GM11168 (cell line): ENCODE measurements around the gene CHD5.

Source experiments
- in situ Hi-C: fragments of 300-500 bp; cut with MboI; formaldehyde crosslinking; loops from one replicate; pipeline ENCODE4 v1.12.0; 2022; ENCODE audit warnings: low sequenced_read_pairs; ENCODE audit not compliant: unreplicated experiment

Gene CHD5

DNA sequence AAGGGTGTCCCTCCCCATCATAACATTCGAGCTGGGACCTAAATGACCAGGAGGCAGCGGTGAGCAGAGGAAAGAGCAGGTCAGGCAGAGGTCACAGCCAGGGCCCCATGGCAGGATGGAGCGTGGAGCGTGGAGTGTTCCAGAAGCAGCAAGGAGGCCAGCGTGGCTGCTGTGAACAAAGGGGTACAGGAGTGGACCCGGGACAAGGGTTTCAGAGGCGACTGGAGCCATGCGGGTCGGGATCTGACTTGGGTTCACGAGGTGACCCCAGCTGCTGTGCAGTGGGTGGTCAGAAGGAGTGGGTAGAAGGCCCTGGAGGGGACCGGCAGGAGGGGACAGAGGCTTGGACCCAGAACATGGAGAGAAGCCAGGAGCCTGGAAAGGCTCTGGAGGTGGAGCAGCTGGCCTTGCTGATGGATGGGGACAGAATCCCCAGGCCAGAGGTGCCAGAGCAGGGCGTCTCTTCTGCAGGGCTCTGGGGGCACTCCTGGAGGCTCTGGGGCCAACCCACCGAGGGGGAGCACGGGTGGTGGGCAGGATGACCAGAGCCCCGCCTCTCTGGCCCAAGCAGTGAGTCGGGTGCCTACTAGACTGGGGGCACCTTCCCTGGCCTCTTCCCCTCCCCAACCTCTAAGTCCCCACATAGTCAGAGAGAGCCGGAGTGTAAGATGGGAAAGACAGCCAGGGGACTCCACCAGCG, 2.3 kb downstream of the CHD5 start:
- in situ Hi-C loops, result no loop called here

DNA sequence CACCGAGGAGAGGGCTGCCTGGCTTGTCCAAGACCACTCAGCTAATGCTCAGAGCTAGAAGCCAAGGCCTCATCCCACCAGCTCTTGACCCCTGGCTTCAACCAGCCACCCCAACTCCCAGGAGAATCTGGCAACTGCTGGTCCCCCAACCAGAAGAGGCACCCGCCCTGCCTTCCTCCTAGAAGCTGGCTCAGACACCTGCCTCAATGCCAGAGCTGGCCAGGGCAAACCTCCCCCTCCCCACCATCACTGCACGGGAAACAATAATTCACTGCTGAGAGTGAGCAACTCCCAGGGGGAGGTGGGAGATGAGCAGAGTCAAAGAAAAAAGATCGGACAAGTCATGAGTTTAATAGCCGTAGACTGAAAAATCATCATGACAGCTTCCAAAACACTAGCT, 3.3 kb downstream of the CHD5 start:
- in situ Hi-C loops, result no loop called here

DNA sequence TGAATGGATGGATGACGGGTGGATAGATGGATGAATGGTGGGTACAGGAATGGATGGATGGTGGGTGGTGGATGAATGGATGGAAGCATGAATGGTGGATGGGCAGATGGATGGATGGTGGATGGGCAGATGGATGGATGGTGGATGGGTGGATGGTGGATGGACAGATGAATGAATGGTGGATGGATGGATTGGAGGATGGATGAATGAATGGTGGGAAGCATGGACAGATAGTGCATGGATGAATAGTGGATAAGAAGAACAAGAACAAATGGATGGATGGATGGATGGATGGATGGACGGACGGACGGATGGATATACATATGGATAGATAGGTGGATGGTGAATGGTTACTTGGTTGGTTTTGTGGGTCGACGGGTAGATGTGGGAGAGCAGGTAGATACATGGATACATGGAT, 4.7 kb downstream of the CHD5 start:
- in situ Hi-C loops, result no loop called here

DNA sequence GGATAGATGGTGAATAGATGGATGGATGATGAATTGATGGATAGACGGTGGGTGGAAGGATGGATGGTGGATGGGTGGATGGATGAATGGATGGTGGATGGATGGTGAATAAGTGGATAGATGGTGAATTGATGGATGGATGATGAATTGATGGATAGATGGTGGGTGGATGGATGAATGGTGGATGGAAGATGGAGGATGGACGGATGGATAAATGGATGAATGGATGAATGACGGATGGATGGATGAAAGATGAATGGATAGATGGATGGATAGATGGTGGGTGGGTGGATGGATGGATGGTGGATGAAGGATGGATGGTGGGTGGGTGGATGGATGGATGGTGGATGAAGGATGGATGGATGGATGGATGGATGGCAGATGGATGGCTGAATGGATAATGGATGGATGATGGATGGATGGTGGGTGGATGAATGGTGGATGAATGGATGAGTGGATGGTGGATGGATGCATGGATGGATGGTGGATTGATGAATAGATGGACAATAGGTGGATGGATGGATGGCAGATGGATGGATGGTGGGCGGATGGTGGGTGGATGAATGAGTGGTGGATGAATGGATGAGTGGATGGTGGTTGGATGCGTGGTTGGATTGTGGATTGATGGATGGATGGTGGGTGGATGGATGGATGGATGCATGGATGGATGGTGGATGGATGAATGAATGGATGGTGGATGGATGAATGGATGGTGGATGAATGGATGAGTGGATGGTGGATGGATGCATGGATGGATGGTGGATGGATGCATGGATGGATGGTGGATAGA, 5.3 kb downstream of the CHD5 start:
- in situ Hi-C loops, result no loop called here

DNA sequence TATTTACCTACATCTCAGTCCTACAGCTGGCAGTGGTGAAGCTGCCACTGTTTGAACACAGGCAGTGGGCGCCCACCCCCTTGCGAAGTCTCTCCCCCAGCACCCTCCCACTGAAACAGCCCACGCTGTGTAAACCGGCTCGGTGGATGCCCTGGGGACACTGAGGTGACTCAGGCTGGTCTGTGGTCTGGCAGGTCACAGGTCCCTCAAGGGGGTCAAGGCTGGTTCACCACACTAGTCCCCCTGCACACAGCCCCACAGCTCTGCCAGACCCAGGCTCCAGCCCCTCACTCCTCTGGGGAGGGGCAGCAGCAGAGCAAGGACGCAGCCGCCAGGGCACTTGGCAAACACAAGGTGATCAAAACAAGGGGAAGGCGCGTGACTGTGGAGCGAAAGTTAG, 7.6 kb downstream of the CHD5 start:
- in situ Hi-C loops, result no loop called here

DNA sequence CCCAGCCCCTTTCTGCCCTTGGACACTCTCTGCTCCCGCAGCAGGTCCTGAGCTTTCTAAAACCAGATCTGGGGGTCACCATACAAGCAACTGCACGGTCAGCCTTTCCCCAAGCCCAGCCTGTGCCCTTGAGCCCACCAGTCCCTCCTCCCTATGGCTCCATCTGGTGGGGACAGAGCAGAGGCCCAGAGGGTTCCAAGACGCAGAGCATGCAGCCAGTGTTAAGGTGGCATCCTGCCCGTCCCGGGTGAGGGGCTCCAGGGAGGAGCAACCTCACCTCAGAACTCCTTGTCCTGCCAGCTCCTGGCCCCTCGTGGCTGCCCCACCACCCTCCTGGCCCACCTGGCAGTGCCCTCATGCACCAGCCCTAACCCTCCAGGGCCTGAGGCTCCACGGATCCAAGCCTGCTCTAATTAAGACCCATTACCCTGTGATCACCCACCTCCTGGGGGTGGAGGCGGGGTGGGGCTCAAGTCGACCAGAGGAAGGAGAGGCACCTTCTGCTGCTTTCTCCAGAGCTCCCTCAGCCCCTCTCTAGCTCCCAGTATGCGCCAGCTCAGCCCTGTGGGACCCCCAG, 8.5 kb downstream of the CHD5 start:
- in situ Hi-C loops, result no loop called here

DNA sequence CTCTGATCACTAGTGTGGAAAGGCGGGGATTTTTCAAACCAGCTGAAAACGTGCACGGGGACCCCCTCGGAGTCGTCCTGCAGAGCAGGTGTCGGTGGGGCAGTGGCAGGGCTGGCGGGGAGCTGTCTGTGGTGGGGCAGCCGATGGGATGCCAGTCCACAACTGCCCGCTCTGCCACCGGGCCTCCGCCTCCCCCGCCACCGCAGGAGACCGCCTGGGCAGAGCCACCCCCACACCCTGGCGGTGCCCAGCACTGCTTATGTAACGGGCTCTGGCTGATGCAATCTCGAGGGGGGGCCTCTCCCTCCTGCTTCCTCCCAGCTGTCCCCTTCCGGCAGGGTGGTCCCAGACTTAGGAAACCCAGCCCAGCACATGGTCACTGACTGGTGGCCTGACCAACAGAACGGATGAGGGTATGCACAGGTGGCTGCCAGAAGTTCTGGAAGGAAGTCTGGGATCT, 9.3 kb downstream of the CHD5 start:
- in situ Hi-C loops, result no loop called here

DNA sequence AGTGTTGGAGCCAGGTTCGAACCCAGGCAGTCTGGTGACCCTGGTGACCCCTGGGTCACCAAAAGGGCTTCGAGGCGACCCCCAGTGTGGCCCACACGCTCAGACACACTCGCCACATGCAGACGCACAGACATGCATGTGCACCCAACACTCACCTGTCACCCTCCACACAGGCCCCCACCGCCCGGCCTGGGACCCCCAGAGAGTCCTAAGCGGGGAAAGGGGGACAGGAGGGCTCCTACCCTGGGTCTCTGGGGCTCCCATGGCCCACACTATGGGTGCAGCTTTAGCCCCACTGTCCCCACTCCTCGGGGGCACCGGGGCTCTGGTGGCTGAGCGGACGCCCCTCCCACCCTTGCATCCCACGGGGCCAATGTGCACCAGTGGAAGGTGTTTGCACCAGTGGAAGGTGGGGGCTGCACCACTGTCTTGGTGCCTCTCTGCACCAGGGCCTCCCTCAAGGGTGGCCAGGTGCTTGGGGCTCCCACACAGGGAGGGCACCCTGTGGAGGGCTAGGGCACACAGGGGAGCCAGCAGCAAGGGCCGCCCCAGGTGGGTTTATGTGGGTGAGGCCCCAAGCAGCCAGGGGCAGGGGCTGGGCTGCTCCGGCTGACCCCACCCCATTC, 9.9 kb downstream of the CHD5 start:
- in situ Hi-C loops, result no loop called here

DNA sequence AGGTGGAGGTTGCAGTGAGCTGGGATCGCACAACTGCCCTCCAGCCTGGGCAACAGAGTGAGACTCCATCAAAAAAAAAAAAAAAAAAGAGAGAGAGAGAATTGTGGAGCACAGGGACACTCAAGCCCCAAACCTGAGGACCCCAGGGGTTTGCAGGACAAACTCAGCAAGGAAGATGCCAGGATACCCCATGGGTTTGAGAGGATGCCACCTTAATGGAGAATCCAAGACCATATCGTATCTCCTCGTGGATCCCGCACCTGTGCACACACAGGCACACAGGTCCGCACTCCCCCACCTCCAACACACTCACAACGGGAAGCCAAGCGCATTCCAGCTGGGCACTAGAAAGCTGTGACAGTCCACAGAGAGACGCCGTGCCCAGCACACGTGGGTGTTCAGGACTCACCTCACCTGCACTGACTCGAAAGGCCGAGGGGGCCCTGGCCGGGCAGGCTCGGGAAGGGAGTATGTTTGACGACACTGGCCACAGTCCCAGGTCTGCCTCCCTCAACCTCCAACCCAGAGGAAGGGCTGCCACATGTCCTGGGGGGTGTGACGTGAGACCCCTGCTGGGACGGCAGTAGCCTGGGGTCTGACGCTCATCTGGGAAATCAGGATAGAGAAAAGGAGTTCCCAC, 11.1 kb downstream of the CHD5 start:
- in situ Hi-C loops, result no loop called here

DNA sequence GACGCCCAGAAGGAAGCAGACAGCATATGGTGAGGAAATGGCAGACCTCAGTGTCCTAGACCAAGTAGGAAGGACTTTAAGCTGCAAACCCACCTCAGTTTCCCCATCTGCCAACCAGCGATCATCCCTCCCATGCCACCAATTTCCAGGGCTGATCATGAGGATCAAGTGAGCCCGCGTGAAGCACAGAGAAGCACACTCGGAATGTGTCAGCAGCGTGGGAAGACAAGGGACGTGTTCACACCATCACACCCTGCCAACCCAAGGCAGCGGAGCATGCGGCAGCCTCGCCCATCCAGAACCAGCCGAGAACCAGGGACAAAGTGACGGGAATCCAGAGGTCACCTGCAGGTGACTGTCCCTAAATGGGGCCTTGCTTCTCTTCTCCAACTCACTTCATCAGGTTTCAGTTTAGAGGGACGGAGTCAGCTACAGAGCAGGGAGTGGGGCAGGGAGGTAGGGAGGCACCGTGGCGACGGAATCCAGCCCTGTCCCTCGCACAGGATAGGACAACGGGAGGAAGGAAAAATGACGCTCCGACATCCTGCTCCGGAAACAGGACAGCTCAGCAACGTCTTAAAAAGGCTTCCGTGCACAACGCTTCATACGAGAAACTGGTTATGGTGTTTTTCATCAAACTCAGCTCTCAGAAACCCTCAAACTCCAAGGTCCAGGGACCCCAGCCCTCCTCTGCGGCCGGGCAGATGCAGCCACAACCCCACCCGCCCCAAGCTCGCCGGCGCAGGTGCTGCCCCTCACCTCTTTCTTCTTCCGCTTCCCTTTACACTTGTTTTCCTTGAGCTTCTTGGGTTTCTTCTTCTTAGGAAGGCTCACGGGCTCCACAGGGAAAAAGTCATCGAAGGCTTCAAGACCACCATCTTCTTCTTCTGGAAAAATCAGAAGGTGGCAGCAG, 12.5 kb downstream of the CHD5 start:
- in situ Hi-C loops, result no loop called here

DNA sequence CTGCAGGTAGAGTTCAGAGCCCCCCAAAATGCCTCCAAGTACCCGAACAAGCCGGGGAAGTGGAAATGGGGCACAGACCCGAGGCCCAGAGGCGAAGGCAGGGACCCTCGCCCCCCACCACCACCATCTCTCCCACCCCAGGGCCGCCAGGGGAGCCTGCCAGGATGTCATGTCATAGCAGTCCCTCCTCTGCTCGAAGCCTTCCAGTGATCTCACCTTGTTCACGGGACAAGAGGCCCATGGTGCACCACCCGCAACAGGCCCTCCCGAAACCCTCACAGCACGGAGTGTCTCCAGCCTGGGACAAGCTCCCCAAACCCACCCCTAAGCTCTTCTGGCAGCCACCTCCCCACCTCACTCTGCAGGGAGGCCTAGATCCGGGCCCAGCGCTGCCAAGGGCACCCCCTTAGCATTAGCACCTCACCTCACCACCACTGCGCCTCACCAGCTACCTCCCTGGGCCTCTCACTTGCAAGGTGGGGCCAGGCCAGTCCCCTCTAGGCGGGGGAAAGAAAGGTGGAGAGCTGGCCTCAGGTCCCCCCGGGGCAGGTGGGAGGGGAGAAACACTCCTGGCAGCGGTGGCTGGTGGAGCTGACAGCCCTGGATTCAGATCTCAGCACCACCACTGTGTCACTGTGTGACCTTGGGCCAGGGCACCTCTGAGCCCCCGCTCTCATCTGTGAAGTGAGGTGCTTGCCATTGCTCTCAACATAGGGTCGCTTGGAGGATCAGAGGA, 13.3 kb downstream of the CHD5 start:
- in situ Hi-C loops, result no loop called here

DNA sequence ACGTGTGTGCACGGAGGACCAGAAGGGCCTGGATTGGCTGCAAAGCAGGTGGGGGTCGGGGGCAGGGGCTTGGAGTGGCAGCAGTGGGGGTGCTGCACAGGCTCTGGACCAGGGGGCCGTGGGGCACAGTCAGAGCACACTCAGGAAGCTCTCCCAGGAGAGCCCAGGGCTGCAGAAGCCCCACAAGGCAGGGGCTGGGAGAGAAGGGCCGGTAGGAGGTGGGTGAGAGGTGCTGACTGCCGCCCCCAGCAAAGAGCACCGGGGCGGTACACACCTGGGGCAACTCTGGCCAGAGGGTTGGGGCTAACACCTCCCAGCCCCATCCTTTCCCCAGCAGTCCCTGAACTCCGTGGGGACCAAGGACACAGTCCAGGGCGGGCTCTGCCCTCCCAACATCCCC, 13.9 kb downstream of the CHD5 start:
- in situ Hi-C loops, result no loop called here

DNA sequence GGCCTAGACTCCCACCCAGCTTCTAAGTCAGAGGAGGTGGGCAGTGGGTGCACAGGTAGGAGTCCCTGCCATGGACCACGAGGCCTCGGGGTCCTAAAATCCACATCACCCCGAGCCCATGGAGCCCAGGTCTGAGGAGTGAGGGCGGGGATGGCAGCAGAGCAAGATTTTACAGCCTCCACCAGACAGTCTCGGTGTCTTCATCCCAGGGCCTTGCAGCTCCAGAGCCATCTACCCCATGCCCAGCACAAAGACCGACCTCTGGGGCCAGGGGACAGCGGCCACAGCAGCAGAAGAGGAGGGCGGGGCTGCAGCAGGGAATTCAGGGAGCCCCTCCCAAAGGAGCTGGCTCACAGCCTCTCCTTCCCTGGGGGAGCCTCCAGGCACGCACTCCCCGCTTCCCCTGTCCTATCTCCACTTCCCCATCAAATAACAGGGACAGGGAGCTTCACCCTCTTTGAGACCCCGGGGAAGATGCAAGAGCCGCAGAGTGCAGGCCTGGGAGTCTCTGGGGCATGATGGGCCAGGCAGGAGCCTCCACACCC, 14.6 kb downstream of the CHD5 start:
- in situ Hi-C loops, result no loop called here

DNA sequence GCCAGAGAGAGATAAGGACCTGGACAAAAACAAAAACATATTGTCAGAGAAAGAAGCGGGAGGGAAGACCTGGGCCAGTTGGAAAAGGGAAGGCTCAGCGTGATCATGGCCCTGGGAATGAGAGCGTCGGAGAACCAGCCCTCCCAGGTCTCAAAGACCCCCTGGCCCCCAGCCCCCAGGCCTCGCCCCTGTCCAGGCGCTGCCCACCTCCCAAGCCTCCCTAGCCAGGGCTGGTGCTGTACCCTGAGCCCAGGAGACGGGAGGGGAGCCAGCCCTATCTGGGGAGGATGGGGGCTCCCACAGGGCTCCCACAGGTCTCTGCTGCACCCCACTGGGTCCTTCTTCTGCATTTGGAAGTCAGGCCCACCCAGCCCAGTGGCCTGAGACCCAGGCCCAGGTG, 15.1 kb downstream of the CHD5 start:
- in situ Hi-C loops, result no loop called here

DNA sequence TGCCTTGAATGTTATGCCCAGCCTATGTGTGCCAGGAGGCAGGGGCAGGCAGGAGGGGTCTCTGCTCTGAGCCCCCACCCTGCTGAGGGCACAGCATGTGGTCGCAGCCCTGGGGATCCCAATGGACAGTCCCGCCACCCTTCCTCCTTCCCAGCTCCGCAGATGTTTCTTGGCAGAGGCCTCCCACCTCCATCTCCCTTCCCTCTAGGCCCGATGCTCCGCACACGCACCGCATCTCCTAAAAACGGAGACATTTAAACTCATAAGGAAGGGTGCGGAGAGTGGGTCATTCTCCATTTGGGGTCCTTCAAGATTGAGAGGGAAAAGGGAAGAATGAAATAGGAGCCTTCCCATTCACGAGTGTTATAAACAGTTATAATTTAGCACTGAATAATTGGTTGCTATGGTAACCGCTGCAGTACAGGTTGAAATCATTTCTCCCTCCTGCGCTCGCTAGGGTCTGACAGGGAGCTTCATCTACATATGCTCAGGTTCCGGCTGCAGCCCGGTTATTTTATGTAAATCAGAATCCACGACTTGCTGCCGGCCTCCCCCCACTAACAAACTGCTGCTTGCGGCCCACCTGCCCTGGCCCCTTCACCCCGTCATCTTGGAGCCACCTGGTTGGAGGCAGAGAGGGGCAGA, 16.0 kb downstream of the CHD5 start:
- in situ Hi-C loops, result no loop called here

DNA sequence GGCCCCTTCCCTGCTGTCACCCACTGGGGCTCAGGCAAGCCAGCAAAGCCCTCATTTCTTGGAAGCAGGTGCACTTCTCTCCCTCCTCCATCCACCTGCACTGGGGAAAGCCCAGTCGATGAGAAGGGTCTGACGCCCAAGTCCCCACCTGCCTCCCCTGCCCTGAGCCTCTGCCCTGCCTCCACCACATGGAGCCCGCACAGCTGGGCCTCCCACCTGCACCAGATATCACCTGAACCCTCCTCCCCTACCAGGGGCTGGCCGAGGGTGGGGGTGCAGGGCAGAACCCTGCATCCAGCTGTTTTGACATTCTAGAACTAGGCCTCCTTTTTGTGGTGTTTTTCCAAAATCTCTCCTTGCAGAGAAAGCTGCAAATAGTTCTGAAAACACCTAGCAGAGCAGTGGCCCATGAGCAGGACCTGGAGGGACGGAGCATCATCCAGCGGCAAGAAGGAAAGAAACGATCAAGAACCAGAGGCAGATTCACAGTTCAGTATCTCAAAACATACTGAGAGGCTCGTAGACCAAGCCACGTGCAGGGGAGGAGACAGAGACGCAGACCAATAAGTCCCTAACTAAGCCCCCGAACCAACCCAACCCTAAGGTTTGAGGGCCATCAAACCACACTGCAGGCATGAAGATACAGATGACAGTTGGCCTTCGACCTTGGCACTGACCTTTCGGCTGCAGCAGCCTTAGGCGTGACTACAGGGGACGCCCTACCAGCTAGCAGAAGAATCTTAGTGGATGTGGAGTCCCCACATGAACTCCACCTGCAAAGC, 16.7 kb downstream of the CHD5 start:
- in situ Hi-C loops, result no loop called here

DNA sequence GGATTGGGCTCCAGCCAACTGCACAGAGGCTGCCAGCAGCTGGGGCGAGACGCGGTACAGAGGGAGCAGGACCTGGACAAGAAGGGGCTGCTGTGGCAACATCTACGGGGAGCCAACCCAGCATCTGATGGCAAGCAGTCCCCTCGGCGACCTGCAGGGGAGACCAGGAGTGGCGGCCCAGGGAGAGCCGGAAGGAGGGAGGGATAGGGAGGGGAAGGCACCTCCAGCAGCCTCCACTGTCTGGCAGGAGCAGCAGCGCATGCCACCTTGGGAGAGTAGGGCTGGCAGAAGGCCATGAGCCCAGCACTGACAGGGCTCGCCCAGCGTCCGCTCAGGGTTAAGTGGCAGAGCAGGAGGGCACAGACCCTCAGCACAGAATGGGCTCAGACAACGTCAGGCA, 17.3 kb downstream of the CHD5 start:
- in situ Hi-C loops, result no loop called here
